Esophagus squamous epithelium (tissue), 4 donors: ENCODE data around the gene LHX1.

Experiments
- CTCF ChIP-seq, 6 experiments: fragments of 450-650 bp in 4 of 6; fragments of 200-600 bp in 2 of 6; sonication (generic) in 2 of 6; IDR thresholded peaks; one replicate each; pipeline ENCODE4 v1.5.1; 2016 to 2019; ENCODE audit warnings: antibody characterized with exemption in 6 of 6, mild to moderate bottlenecking in 4 of 6, moderate library complexity in 4 of 6
- POLR2A ChIP-seq, 4 donors: fragments of 450-650 bp; IDR thresholded peaks; one replicate each; pipeline ENCODE4 v1.6.1; 2017; ENCODE audit warnings: antibody characterized with exemption in 4 of 4, mild to moderate bottlenecking in 4 of 4, moderate library complexity in 3 of 4

GRCh38 chr17:36992701-36993100, 55.4 kb downstream of the LHX1 start:
- TF ChIP-seq CTCF (IDR thresholded peaks at IDR 0.05): no peak
- no peak for TF ChIP-seq POLR2A (IDR thresholded peaks at IDR 0.05)
